ENCODE measurements around the gene NDP.

GRCh38 chrX:43963726-43964125, 9.5 kb downstream of the NDP start:
- TF ChIP-seq CTCF (IDR thresholded peaks at IDR 0.05) (no peak), POLR2A (IDR thresholded peaks at IDR 0.05) (no peak)
